Activated CD4-positive, alpha-beta T cell treated with anti-CD3 and anti-CD28 coated beads, Interleukin-2, Interleukin-6, amounts not matched to agents 100 ng/mL and 50 ng/mL, durations not matched to agents 16 hours and 8 hours (primary cell): Measurements from ENCODE around the gene GRIA3.
A peak's percentile ranks its signal among the peaks of the same experiment; 100 is the strongest.

ENCODE experiments used
- DNase-seq: peaks from one replicate; pipeline ENCODE4 v3.0.0-alpha.2; 2020

The GRIA3 gene

DNA sequence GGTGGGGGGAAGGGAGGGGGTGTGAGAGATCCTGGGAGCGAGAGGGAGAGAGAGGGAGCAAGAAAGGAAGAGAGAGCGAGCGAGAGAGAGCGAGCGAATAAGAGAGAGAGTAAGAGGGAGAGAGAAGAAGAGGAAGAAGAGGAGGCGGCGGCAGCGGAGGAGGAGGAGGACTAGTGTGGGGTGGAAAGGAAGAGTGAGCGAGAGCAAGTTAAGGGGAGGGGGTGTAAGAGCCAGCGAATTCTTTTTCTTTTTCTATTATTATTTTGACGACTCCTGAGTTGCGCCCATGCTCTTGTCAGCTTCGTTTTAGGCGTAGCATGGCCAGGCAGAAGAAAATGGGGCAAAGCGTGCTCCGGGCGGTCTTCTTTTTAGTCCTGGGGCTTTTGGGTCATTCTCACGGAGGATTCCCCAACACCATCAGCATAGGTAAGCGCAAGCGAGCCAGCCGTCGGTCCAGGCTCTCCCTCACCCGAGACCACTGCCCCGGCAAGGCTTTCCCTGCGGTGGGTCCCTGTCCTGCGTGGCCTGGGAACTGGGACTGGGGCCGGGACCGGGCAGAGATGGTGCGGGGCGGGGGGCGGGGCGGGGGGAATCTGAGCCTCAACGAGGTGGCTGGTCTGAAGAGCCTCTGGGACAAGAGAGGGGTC is at the start of gene GRIA3:
Gene GRIA3, plus strand, starts transcription at position 60 of the 647 bp plus-strand sequence. Its CDS starts 258 bp downstream, at position 318.
- no peak for DNase-seq

DNA sequence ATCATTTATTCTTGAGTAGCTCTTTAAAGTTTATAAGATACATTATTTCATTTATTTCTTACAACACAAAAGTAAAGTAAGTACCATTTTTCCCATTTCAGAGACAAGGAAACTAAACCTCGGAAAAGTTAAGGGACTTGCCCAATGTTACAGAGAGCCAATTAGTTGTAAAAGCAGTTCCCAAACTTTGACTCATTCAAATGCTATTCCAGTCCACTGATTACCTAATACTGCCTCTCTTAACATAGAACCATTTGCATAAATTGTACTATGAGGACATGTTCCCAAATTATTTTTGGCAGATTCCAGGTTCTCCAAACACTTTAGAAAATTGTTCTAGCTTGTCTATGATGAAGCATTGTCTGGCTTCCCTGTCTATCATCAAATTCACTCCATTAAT is 45.6 kb upstream of the GRIA3 start:
- no peak for DNase-seq

DNA sequence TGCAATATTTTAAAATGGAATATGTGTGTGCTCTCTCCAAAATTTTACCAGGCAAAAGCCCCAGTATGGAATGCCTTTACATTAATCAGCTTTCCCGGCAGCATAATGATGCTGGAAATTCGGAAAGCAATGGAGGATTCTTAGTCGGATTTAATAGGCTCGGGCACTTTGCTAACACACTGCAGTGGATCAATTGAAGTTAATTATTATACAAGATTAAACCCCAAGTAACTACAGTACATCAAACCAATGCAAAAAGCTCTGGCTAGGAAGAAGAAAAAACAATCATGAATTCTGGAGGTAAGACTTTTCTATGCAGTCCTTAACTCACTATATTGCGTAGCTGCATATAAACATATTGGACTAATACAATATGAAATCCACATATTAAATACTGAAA is 43.6 kb upstream of the GRIA3 start:
- no peak for DNase-seq

DNA sequence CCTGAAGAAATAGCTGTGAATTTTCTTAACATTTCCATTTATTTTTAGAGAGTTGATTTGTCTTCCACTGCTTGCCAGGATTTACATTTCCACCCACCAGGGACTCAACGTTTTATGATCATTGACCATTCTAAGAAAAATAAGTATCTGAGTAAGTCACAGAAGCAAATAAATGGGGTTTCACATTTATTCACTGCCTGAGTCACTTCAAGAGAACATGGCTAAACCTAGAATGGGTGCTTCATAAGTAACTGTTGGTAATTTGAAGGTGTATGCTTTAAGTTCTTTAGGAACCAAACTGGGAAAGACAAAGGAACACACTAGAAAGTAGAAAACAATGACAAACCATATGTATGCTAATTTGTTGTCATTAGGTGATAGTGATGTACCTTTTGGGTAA is 43.2 kb upstream of the GRIA3 start:
- no peak for DNase-seq

DNA sequence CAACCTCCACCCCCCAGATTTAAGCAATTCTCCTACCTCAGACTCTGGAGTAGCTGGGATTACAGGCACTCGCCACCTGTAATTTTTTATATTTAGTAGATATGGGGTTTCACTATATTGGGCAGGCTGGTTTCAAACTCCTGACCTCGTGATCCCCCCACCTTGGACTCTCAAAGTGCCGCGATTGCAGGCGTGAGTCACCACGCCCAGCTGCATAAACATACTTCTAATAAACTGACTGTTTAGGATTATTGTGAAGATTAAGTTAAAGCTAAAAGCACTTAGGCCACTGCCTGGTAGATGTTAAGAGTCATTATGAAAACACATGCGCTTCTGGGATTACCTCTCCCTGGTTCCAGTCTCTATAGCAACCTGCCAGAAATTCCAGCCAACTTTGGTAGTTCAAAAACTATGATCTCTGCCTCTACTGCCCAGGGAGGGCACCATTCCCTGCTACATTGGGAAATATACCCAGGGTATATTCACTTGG is 30.2 kb upstream of the GRIA3 start:
- DNase-seq: no peak

DNA sequence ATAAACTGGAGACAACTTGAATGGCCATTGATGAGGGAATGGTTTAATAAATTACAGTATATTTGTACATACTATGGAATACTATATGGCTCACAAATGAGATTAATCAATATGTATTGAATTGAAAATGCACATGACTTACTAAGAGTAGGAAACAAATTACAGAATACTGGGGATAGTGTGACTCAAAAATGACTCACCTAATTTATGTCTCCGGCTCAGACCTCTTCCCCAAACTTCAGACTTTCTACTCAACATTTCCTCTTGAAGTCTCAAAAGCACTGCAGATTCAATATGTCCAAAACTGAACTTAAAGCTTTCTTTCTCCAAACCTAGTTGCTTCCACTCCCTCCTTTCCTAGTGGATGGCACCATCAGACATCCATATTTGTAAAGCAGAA is 28.8 kb upstream of the GRIA3 start:
- no peak for DNase-seq

DNA sequence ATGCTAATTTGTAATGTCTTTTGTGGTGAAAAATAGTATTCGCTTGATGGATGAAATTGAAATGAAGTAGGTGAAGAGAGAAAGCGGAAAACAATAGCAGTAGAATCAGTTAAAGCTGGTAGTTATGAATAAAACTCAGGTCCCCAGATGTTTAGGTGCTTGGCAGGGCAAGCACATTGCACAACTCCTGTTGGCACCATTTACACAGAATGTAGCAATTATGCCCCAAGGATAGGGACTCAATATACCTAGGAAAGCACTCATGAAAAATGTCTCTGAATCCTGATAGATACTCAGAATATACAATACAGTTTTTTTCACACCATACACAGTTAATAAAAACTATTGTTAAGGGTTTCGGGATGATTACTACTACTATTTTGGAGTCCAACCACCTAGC is 26.5 kb upstream of the GRIA3 start:
- DNase-seq: no peak

DNA sequence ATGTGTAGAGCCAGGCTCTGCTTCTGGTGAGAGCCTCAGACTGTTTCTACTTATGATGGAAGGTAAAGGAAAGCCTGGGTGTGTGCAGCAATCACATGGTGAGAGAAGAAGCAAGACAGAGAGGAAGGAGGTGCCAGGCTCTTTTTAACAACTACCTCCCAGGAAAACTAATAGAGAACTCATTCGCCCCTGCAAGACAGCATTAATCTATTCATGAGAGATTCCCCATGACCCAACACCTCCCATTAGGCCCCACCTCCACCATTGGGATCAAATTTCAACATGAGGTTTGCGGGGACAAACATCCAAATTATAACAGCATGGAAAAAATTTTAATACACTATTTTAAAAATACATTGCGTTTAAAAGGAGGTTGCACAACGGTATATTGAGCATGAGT is 24.7 kb upstream of the GRIA3 start:
- DNase-seq: no peak

DNA sequence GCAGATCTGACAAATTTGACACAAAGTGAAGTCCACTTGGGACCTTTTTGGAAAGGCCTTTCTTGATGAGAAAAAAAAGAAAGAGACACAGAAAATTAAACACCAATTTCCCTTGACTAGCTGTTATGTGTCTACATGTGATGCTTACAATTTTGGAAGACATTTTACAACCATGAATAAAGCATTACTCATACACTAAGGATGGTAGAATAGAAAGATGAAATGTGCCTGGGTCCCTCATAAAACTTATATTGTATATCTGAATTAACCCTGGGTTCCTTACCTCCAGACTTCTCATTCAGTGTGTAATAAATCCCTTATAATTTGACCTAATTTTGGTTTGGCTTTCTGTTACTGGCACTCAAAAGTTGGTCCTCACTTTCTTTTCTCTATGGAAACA is 16.5 kb upstream of the GRIA3 start:
- DNase-seq: no peak

DNA sequence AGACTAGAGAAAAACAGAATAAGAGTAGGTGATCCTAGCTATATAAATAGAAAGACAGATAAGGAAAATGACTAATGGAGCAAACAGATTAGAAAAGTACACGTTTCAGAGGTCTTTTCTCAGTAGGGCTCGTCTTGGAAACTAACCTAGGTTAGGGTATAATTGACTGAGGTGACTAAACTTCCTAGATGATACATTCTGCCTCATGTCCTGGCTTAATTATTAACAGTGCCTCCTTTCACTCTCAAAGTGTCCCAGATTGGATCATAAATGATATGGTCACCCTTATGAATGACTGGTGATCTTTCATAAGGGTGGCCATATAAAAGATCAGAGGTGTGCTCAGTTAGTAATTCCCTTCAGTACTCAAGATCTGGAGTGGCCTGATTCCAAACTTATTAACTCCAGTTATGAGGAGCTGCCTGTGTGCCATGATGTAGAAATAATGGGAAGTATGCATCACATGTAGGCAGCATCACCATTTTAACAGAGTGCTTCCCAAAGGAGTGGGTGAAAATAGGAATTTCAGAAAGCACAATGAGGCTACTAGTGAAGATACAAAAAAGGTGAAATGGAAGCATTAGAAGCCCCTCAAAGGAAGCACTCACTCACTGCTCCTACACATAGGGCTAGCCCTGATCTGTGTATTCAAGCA is 14.7 kb upstream of the GRIA3 start:
- DNase-seq: no peak

DNA sequence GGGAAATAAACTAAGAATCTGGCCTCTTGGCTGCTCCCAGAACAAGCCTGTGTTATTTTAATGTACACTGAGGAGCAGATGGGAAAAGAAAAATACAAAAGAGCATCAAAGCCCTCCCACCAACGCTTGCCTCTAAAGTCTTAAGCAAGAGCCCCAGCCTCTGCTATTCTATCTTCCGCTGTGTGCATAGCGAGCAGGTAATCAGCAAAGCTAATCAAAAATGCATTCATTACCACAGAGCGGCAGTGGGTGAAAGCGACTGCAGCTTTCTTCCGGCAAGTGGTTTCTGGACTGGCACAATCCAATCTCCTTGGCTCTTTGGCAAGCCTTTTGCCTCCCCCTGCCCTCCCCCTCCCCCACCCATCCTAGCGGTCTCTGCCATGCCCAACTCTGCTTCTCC is 13.5 kb upstream of the GRIA3 start:
- no peak for DNase-seq

DNA sequence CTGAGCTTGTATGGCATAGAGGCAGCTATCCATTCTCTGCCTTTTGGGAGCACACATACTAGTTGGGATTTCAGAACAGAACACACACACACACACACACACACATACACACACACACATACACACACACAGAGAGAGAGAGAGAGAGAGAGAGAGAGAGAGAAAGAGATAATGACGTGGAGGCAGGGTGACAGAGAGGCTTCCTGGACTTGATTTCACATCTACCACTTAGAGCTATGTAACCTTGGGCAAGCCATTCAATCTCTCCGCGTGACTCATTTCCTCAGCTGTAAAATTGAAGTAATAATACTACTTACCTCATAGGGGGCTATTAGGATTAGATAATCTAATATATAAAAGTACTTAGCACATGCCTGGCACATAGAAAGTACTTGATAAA is 12.3 kb upstream of the GRIA3 start:
- no peak for DNase-seq

DNA sequence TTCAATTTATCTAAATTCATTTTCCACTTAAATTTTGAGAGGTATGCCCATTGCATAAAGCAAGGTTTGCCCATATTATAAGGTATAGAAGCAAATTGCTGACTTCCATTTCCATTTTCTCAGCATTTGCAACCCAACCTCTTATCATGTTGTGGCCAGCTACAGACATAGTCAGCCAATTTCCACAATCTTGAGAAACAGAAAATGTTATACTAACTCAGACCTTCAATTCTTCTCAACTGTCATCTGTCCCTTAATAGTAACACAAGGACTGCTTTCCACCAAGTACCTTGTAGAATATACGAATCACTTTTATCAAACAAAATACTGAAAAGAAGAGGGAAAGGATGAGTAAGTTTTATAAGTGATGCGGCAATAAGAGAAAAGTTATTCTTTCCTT is 11.2 kb upstream of the GRIA3 start:
- no peak for DNase-seq

DNA sequence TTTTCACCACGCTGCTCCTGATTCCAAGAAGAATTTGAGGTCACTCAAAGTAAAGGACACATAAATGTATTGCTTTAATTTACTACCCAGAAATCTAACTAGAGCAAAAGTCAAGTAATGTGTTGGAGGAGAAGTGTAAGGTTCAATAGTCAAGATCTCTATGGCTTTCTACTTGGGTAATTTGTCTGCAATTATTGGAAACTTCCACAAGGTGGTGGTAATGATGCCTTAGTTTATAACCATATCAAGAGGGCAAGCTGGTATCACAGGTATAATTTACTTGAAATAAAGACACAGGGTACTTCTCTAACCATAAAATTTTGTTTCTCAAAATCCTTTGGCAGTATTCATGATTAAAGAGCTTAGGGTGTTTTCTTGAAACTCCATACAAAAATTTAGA is 10.2 kb upstream of the GRIA3 start:
- DNase-seq: peak; percentile 16

DNA sequence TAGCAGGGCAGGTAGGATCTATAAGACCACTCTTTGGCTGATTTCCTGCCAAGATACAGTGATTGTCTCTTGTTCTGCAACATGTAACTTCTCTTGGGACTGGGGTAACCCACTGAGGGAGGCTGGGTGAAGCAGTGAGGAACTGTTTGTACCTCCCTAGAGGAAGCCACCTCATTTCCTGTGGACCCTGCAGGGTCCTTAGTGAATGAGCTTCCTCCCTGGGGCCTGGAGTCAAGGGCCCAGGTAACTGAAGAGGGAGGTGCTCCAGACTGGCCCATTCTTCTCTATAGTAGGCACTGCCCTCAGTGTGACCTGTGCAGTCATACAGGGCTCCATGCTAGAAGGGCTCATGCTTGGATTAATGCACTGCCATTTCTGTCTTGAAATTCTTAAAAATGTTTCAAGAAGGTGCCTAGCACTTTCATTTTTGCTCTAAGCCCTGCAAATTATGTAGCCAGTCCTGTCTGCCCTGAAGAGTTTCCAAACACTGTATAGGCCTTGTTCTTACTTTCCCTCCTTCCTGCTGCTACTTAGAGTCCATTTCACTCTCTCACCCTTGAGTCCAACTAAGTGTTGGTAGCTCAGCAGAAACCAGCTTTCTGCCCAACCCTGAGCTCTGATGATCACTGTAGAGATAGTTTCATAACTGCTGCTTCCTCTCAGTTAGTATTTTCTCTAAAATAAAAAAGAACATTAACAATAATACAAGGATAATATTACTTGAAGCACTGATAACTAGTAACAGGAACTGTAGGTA is 8.5 kb upstream of the GRIA3 start:
- no peak for DNase-seq

DNA sequence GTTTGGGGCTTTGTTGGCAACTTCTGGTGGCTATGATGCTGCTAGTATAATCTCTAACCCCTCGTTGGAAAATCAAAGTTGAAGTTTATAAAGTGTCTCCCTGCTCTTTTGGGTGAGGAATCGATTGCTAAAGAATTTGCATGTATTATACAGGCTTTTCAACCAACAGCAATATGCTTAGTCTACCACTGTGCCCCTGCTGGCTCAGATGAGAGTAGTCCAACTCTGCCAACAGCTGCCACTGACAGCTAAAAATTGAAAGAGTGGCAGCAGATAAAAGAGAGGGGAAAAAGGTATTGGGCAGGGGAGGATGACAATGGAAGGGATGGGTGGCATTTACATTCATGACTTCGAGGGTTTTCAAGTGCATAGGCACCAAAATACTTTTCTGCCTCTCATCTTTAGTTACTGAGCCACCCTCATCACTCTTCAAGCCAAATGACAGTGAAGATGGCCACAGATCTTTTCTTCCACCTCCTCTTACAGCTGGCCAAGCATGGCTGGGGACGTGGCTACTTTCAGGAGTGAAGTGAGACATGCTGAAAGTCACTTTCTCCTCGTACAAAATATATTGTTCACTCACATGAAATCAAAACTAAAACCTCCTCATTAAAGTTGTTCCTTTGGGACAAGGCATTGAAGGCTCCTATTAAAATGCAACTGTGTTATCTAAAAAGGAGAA is 2.7 kb upstream of the GRIA3 start:
- DNase-seq: no peak

DNA sequence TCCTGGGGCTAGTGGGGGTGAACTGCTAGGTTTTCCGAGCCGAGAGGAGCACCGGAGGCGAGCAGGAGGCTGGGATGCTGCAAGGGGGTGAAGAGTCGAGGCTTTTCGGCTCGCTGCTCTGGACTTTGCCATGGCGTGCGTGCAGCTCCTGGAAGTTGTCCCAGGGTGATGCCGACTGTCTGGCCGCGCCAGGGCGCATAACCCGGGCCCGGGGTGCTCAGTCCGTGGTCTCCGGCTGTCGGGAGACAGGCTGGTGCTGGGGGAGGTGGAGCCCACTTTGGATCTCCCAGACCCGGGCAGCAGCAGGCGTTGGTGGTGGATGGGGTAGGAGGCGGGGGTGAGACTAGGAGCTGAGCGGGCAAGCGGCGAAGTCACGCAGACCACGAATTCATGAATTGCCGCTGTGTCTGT is 793 bp downstream of the GRIA3 start:
- DNase-seq: no peak

DNA sequence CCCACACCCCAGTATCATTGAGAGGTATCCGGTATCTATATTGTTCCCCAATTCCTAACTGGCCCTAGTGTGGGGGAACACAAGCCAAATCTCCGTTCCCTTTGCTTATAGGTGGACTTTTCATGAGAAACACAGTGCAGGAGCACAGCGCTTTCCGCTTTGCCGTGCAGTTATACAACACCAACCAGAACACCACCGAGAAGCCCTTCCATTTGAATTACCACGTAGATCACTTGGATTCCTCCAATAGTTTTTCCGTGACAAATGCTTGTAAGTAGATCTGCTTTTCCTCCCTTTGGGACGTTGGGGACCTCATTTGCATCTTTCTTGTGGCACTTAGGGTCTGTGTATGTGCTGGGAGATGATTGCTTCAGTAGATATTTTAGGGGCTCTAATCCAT is 1.6 kb downstream of the GRIA3 start:
- no peak for DNase-seq

DNA sequence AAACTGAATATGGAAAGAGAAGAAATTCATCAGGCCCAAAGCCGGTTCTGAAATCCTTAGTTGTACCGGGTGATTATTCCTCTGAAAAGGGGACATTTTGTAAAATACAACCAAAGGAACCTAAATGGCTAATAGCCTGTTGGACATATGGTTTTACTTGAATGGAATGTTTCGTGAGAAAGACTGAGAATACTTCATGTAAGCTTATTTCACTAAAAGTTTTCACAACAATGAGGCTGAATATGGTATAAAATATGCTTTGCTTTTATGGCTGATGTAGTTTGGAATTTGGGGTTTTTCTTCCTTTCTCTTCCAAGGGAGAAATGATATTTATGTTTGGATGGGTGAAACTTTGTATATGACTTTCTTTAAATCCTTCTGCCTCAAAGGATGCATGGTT is 2.7 kb downstream of the GRIA3 start:
- DNase-seq: no peak

DNA sequence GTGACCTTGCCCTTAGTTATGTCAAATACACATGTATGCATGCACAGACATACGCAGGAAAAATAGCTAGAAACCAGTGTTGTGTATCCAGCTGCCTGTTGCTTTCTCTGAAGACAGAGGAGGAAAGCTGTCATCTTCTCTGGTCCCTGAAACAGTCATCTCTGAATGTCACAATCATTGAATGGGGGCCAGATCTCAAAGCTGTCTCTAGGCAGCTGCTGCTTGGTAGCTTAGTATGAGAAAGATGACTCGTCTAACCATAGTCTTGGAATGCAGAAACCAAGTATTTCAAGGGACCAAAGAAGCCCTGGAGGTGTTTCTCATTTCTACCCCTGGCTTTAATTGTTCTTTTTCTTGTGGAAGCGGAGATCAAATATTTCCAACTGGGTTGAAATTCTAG is 4.0 kb downstream of the GRIA3 start:
- DNase-seq: no peak

DNA sequence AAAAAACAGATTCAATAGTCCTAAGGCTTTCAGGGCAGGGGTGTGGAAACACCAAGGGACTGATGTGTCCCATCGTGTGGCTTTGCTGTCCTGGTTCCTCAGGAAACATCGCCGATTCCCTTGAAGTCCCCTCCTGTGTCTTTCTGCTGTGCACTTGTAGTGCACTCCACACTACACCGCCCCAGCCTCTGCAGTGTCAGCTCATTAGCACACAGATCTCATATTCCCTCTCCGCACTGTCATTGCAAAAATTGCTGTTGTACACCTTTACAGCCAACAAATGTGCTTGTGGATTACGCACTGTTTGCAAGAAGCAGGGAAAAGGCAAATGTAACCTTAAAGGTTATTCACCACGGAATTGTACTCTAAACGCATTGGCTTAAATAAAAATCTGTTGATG is 5.3 kb downstream of the GRIA3 start:
- no peak for DNase-seq

DNA sequence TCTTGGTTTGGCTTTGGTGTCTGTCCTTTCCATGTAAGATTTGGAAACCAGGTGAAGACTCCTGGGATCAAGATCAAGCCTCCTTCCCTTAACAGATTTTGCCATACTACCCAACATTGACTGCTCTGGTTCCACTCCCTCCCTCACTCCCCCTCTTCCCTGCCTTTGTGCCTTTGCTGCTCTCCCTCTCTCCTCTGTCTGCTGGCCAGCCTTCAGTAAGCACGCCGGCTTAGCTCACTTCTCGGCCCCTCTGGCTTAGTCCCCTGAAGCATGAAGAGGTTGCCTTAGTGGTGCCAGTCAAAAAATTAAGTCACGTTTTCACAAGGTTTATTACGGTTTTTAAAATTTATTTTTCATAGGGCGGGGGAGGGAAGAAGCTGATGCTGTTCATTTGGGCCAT is 6.0 kb downstream of the GRIA3 start:
- DNase-seq: no peak

DNA sequence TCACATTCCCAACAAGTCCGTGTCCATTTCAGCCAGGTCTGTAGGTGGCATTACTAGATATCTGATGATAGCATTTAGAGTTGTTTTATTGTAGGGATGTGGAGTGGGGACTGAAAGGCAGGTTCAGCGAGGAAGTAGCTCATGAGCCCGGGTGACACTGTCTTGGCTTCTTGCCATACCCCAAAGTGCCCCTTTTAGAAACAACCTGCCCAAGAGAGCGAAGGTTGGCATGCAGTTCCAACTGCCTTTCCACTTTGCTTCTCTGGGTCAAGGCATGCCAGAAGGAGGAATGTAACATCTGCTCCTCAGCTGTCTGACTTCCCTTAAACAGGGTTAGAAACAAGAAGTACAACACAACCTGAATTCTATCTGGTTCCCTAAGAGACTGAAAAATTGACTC is 9.0 kb downstream of the GRIA3 start:
- DNase-seq: no peak

DNA sequence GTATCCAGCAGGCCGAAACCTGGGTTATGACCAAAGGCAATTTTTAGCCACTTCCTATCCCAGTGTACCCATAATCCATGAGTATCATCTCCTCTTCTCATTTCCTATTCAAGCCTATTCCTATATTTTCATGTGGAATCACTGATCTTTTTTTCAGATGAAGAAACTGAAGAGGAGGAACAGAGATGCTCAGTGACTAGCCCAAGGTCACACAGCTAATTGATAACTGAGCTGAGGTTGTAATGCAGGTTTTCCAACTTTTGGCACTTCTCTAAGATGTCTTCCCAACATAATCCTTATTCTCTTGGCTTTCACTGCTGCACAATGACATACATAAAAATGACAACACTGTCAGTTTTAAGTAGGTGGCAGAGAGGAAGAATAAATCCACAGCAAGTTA is 15.3 kb downstream of the GRIA3 start:
- DNase-seq: no peak
